Measurements from ENCODE around the gene SGCD.

Gene SGCD

GRCh38 chr5:156329171-156329611 lies 2.2 kb downstream of the SGCD start:
- Histone ChIP-seq H3K27me3 (no peaks in the 10 kb centered on the region), H3K4me2 (no peak overlapping the region), H3K4me3 (no peak overlapping the region), H3K36me3 (no peaks in the 10 kb centered on the region), H3K9me3 (replicated peaks in 1 of 11) (no peaks in the 10 kb centered on the region), H3K27ac (no peak overlapping the region), H3K9ac (no peak overlapping the region), H4K20me1 (no peaks in the 10 kb centered on the region; a peak in 1 of 22 replicates), H3K4me1 (no peaks in the 10 kb centered on the region)
- TF ChIP-seq Cebpa-rat (IDR thresholded peaks at IDR 0.05): no peak

GRCh38 chr5:156330141-156330870 lies 3.3 kb downstream of the SGCD start:
- Histone ChIP-seq H3K9ac (no peak overlapping the region), H3K4me3 (no peak overlapping the region), H3K27ac (no peak overlapping the region), H3K4me2 (no peak overlapping the region), H3K36me3 (no peaks in the 10 kb centered on the region), H3K9me3 (replicated peaks in 1 of 11) (no peaks in the 10 kb centered on the region), H3K4me1 (no peaks in the 10 kb centered on the region), H4K20me1 (no peaks in the 10 kb centered on the region; a peak in 1 of 22 replicates), H3K27me3 (no peaks in the 10 kb centered on the region)
- TF ChIP-seq Cebpa-rat (IDR thresholded peaks at IDR 0.05): no peak

GRCh38 chr5:156331181-156331580 lies 4.2 kb downstream of the SGCD start:
- H3K27ac ChIP-seq: no peak overlapping the region
- H3K4me3 ChIP-seq: no peak overlapping the region
- H3K9me3 ChIP-seq (replicated peaks in 1 of 11): no peaks in the 10 kb centered on the region
- H3K27me3 ChIP-seq: no peaks in the 10 kb centered on the region
- H3K36me3 ChIP-seq: no peaks in the 10 kb centered on the region
- H3K4me1 ChIP-seq: no peaks in the 10 kb centered on the region
- no peaks in the 10 kb centered on the region; a peak in 1 of 22 replicates for H4K20me1 ChIP-seq
- H3K9ac ChIP-seq: no peak overlapping the region
- H3K4me2 ChIP-seq: no peak overlapping the region
- no peak for TF ChIP-seq Cebpa-rat (IDR thresholded peaks at IDR 0.05)

DNA sequence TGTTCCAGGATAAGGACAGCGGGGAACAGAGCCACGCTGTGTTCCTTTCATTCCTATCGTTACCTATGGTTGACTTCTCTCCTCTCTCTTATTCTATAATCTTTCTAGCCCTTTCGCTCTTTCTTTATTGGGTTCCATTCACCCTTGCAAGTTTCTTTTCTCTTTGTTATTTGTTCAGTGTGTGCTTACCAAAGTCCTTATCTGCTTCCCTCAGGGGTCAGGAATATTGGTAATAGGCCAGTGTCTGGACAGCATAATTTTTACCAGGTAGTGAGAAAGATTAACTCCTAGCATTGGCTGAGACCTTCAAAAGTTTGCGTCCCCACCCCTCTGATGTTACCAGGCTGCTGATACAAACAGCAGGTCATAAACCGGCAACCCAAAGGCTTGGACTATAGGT lies 4.9 kb downstream of the SGCD start:
- H3K9me3 ChIP-seq (replicated peaks in 1 of 11): no peaks in the 10 kb centered on the region
- no peak overlapping the region for H3K27ac ChIP-seq
- H3K9ac ChIP-seq: no peak overlapping the region
- H3K36me3 ChIP-seq: no peaks in the 10 kb centered on the region
- no peak overlapping the region for H3K4me2 ChIP-seq
- no peak for TF ChIP-seq Cebpa-rat (IDR thresholded peaks at IDR 0.05)
- no peaks in the 10 kb centered on the region for H3K27me3 ChIP-seq
- H3K4me3 ChIP-seq: no peak overlapping the region
- no peaks in the 10 kb centered on the region; a peak in 1 of 22 replicates for H4K20me1 ChIP-seq
- no peaks in the 10 kb centered on the region for H3K4me1 ChIP-seq

DNA sequence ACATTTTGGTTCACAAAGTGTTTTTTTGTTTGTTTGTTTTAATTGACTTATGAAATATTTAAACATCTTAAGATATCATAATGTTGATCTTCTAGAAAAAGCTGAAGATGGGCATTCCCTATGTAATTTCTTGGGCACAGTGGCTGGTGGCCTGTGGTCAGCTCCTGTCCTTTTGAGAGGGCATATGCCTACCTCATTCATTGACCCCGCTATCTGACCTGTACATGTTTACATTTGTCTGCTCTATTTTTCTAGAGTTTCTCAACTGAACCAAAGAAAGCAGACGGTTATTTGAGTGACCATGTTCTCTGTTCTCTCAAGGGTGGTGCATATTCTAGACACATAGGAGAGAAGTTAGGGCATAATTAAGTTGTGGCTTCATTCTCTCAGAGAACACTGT lies 5.3 kb downstream of the SGCD start:
- Histone ChIP-seq H3K36me3 (no peaks in the 10 kb centered on the region), H4K20me1 (no peaks in the 10 kb centered on the region; a peak in 1 of 22 replicates)

DNA sequence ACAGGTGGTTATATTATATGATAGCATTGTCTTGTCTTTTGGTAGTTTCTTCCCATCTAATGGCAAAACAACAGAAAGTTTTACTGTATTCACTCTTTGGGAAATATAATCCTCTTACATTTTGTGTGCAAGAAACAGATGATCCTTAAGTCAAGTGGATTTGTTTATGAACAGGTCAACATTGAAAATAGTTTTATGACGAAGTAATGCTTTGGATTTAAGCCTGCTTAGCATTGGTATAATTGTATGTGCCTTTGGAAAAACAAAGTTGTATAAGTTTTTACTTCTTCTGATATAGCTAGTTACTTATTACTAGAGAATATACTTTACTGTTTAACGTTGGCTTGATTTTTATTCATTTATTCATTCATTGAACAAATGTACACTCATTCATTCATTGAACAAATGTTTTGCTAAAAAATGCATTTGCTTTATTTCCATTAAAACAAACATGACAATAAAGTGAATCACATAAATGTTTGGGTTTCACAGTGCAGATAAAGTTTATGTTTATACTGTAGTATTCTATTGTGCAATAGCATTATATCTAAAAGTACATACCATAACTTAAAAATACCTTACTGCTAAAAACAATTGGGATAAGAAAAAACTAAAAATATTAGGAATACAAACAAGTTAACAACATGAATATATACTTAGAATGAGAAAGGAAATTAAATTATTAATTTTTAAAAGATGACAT lies 12.3 kb downstream of the SGCD start:
- no peaks in the 10 kb centered on the region for H4K20me1 ChIP-seq
- H3K9ac ChIP-seq: no peak overlapping the region
- H3K27me3 ChIP-seq: no peaks in the 10 kb centered on the region
- no peaks in the 10 kb centered on the region for H3K9me3 ChIP-seq (replicated peaks in 1 of 11)
- no peak for TF ChIP-seq Cebpa-rat (IDR thresholded peaks at IDR 0.05)
- no peak overlapping the region for H3K4me3 ChIP-seq
- no peaks in the 10 kb centered on the region for H3K36me3 ChIP-seq
- no peaks in the 10 kb centered on the region for H3K4me1 ChIP-seq
- no peak overlapping the region for H3K4me2 ChIP-seq
- no peak overlapping the region for H3K27ac ChIP-seq

More for the DNA sequence above, 5.3 kb downstream of the SGCD start:
- no peak overlapping the region for H3K4me3 ChIP-seq
- no peak overlapping the region for H3K9ac ChIP-seq
- no peak overlapping the region for H3K4me2 ChIP-seq
- H3K4me1 ChIP-seq: no peaks in the 10 kb centered on the region
- H3K27ac ChIP-seq: no peak overlapping the region
- TF ChIP-seq Cebpa-rat (IDR thresholded peaks at IDR 0.05): no peak
- H3K27me3 ChIP-seq: no peaks in the 10 kb centered on the region
- H3K9me3 ChIP-seq (replicated peaks in 1 of 11): no peaks in the 10 kb centered on the region

DNA sequence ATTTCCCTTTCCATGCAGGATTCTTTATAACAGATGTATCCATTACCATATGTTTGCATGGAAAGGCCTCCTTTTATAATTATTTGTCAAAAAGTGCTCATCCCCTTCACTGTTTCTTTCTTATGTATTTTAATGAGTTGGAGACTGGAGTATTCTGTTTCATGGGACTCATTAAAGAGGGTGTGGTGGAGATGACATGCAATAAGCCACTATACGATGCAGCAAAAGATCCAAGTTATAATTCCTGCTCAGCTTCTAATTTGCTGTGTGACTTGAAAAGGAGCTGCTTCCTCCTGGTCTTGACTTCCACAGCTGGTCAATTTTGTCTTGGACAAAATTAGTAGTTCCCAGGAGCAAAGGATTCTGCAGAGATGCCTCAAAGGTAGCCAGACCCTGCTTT lies 13.9 kb downstream of the SGCD start:
- H3K27me3 ChIP-seq: no peaks in the 10 kb centered on the region

DNA sequence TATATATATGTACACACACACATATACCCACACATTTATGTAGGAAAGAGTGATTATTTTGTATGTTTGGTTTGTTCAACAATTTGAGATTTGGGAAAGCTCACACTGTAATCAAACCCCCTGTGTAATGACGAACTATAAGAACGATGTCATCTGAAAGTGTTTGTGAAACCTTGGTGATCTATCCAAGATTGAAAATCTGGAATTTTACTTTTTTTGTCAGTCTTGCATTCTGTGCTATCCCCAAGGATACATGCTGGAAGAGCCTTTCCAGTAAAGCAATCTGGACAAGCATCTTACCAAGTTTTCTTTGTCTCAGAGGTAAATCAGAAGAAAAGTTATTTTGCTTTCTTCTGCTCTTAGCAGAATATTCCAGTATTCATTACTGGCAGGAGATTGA lies 23.3 kb downstream of the SGCD start:
- H3K4me1 ChIP-seq: peaks cover 0 to 10% (median 6%) of the 10 kb centered on the region in 10 experiments; a peak in 7 of 20 replicates
- H3K4me2 ChIP-seq: no peak overlapping the region
- no peak for TF ChIP-seq Cebpa-rat (IDR thresholded peaks at IDR 0.05)
- H3K27ac ChIP-seq: no peak overlapping the region
- no peaks in the 10 kb centered on the region for H3K27me3 ChIP-seq
- no peaks in the 10 kb centered on the region for H3K36me3 ChIP-seq
- no peak overlapping the region for H3K9ac ChIP-seq
- no peak overlapping the region for H3K4me3 ChIP-seq
- H3K9me3 ChIP-seq (replicated peaks in 1 of 11): no peaks in the 10 kb centered on the region
- no peaks in the 10 kb centered on the region for H4K20me1 ChIP-seq

More for the DNA sequence above, 13.9 kb downstream of the SGCD start:
- H3K4me1 ChIP-seq: no peaks in the 10 kb centered on the region
- TF ChIP-seq Cebpa-rat (IDR thresholded peaks at IDR 0.05): no peak
- no peaks in the 10 kb centered on the region for H3K9me3 ChIP-seq (replicated peaks in 1 of 11)
- H3K4me3 ChIP-seq: no peak overlapping the region
- H3K4me2 ChIP-seq: no peak overlapping the region
- H3K27ac ChIP-seq: no peak overlapping the region
- no peaks in the 10 kb centered on the region for H4K20me1 ChIP-seq
- no peak overlapping the region for H3K9ac ChIP-seq
- no peaks in the 10 kb centered on the region for H3K36me3 ChIP-seq

DNA sequence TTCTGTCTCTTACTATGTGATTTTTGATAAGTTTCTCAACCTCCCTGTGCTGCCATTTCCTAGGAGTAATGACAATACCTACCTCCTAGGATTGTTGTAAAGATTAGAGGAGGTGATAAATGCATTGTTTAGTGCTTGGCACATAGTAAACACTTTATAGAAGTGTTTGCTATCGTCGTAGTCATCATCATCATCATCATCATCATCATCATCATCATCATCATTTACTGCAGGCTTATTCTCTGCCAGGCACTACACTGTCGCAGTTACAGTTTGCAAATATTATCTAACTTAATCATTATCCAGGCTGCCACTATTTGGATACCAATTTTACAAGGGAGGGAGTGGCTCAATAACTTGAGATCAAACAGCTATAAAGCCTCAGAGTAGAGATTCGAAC lies 24.5 kb downstream of the SGCD start:
- peaks cover 0 to 10% (median 6%) of the 10 kb centered on the region in 10 experiments; a peak in 7 of 20 replicates for H3K4me1 ChIP-seq
- H3K9me3 ChIP-seq (replicated peaks in 1 of 11): no peaks in the 10 kb centered on the region
- no peak overlapping the region for H3K27ac ChIP-seq
- no peak for TF ChIP-seq Cebpa-rat (IDR thresholded peaks at IDR 0.05)
- no peak overlapping the region for H3K4me2 ChIP-seq
- no peaks in the 10 kb centered on the region for H3K27me3 ChIP-seq
- no peaks in the 10 kb centered on the region for H4K20me1 ChIP-seq
- no peak overlapping the region for H3K9ac ChIP-seq
- H3K4me3 ChIP-seq: no peak overlapping the region
- H3K36me3 ChIP-seq: no peaks in the 10 kb centered on the region

DNA sequence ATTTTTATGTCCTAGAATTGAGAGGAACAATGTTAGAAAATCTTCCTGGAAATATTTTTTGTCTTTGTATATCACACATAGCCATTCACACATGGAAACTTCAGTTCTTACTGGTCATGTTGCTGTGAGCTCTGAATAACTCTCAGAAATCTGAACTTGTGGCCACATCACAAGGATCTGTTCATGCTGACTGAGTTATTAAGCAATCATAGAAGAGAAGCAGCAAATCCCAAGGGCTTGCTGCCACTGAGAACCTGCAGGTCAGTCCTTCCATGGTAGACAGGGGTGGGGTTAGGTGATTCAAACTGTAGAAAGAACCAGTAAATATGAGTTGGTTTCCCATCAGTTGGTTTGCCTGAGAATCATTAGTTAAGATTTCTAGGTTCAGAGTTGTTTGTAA lies 27.6 kb downstream of the SGCD start:
- H3K4me1 ChIP-seq: peaks cover 0 to 10% (median 0%) of the 10 kb centered on the region in 10 experiments; a peak in 5 of 20 replicates
- peak in 1 of 11 experiments; percentile 41; a peak in 1 of 22 replicates for TF ChIP-seq Cebpa-rat (IDR thresholded peaks at IDR 0.05)
- H3K4me2 ChIP-seq: peak overlapping the region in 6 of 11 experiments; percentile 14 to 38 (median 24); a peak in 8 of 22 replicates
- H3K9ac ChIP-seq: no peak overlapping the region
- H3K27me3 ChIP-seq: no peaks in the 10 kb centered on the region
- no peak overlapping the region for H3K4me3 ChIP-seq
- H4K20me1 ChIP-seq: no peaks in the 10 kb centered on the region
- H3K36me3 ChIP-seq: no peaks in the 10 kb centered on the region
- no peaks in the 10 kb centered on the region for H3K9me3 ChIP-seq (replicated peaks in 1 of 11)
- no peak overlapping the region for H3K27ac ChIP-seq
